ENCODE data around the gene HHATL. TPM values are rescaled to one million over a fixed set of nuclear protein-coding genes. Genes with fewer than 3 reads are reported as not detected.

HHATL gene
- total RNA-seq, 2 donors from 2014 or later: 444 to 908 TPM

GRCh38 chr3:42713747-42714146 lies 11.1 kb upstream of the HHATL start:
- Histone ChIP-seq H3K27ac (peak overlapping the region in 1 of 2 donors; percentile 6), H3K27me3 (no peaks in the 10 kb centered on the region), H3K9me3 (no peaks in the 10 kb centered on the region), H3K4me3 (no peak overlapping the region), H3K36me3 (no peaks in the 10 kb centered on the region), H3K4me1 (no peaks in the 10 kb centered on the region)
- peak; percentile 28 for DNase-seq (ENCODE audit: low spot score)
- no peak for TF ChIP-seq CTCF (IDR thresholded peaks at IDR 0.05)

- Histone ChIP-seq H3K27ac (no peak overlapping the region), H3K27me3 (no peaks in the 10 kb centered on the region), H3K36me3 (no peaks in the 10 kb centered on the region), H3K4me3 (no peak overlapping the region), H3K9me3 (no peaks in the 10 kb centered on the region), H3K4me1 (no peaks in the 10 kb centered on the region)
- TF ChIP-seq CTCF (IDR thresholded peaks at IDR 0.05): no peak
- no peak for DNase-seq (ENCODE audit: low spot score)
Measured at GRCh38 chr3:42712688-42713372, 10.2 kb upstream of the HHATL start.

- Histone ChIP-seq H3K4me3 (no peak overlapping the region), H3K27ac (no peak overlapping the region), H3K9me3 (no peaks in the 10 kb centered on the region), H3K4me1 (no peaks in the 10 kb centered on the region), H3K36me3 (no peaks in the 10 kb centered on the region), H3K27me3 (no peaks in the 10 kb centered on the region)
- DNase-seq (ENCODE audit: low spot score): no peak
- no peak for TF ChIP-seq CTCF (IDR thresholded peaks at IDR 0.05)
Measured at GRCh38 chr3:42712344-42712648, 9.7 kb upstream of the HHATL start.

DNA sequence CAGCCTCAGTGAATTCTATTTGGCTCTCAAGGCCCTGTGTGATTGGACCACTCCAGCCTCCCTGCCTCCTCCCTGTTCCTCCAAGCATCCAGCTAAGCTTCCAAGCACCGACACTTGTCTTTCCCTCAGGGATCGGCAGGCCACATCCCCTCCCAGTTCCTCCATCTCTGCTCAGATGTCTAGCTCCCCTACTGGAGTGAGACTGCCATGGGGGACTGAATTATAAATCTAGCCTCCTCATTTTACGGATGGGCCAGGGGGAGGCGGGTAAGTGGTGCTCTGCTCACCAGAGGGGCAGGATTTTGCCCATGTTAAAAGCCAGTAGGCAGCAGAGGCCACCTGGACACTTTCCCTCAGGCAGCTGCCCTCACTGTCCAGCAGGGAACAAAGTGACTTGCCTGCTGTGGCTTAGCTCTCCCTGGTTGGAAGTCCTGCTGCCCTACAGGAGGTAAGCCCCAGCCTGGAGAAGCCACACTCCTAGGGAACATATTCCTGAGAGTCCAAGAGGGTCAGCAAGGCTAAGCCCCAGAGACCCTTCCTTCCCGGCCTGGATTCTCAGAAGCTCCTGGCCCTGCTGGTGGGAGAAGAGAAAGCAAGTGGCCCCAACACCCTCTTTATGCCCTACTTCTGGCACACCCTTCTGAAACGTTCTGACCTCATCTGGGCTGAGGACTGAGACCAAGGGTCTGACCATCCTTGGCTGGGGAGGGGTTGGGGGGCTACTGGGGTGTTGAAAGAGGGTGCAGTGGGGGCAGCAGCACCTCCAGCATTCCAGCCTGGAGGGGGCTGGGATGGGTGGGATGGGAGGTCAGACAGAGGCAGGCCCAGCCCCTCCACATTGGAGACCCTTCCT lies 9.1 kb upstream of the HHATL start:
- no peak for DNase-seq (ENCODE audit: low spot score)
- Histone ChIP-seq H3K4me3 (no peak overlapping the region), H3K27ac (peak overlapping the region in 1 of 2 donors; percentile 5)

DNA sequence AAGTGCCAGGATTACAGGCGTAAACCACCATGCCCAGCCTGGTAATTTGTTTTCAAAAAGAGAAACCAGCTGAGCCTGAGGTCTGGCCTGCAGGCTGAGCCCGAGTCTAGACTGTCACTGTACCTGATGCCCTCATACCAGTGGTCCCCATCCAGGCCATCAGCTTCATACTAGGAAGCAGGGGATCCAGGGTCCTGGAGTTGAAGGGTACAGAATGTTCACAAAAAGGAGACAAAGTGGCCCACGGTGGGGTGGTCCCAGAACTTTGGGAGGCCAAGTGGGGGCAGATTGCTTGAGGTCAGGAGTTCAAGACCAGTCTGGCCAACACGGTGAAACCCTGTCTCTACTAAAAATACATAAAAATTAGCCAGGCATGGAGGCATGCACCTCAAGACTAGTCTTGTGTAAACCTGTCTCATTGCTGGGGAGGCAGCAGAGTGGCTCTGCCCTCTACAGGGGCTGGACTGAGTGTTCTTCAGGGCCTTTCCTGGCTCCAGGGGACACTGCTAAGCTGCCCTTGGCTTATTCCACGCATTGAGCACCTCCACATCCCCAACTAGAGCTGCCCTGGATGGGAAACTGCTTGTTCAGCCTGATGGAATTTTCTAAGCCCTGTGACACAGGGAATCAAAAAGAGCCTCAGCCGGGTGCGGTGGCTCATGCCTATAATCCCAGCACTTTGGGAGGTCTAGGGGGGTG lies 7.9 kb upstream of the HHATL start:
- Histone ChIP-seq H3K9me3 (no peaks in the 10 kb centered on the region), H3K36me3 (no peaks in the 10 kb centered on the region), H3K27me3 (no peaks in the 10 kb centered on the region), H3K4me3 (no peak overlapping the region), H3K27ac (no peak overlapping the region), H3K4me1 (peaks cover 0 to 11% of the 10 kb centered on the region in 2 donors)
- no peak for TF ChIP-seq CTCF (IDR thresholded peaks at IDR 0.05)
- DNase-seq (ENCODE audit: low spot score): no peak

More for the DNA sequence above, 9.1 kb upstream of the HHATL start:
- Histone ChIP-seq H3K4me1 (no peaks in the 10 kb centered on the region), H3K27me3 (no peaks in the 10 kb centered on the region), H3K36me3 (no peaks in the 10 kb centered on the region), H3K9me3 (no peaks in the 10 kb centered on the region)
- peak in 1 of 2 donors; percentile 18 for TF ChIP-seq CTCF (IDR thresholded peaks at IDR 0.05)
